Occipital lobe (tissue), 3 donors: ENCODE measurements around the gene EOGT. TPM values are rescaled to one million over a fixed set of nuclear protein-coding genes. Genes with fewer than 3 reads are reported as not detected.

Source experiments
- DNase-seq: peaks from one replicate; lab custom pipeline; 2025; lab: John Stamatoyannopoulos, UW
- small RNA-seq: library from RNA; depleted of rRNA; stranded (forward); fragments of <200 nt; gene quantifications from one replicate; pipeline ENCODE3, GENCODE V24; 2014
- total RNA-seq: library from RNA; depleted of rRNA; stranded (reverse); fragments of >200 nt; gene quantifications from one replicate; pipeline ENCODE4 v1.2.3, GENCODE V29; 2014

The EOGT gene
- total RNA-seq, 1 donor from 2014 or later = 8.6 TPM

- DNase-seq = no peak
Measured at GRCh38 chr3:68963376-68963775, 50.1 kb downstream of the EOGT start.

GRCh38 chr3:68958932-68959331, 54.6 kb downstream of the EOGT start:
- no peak for DNase-seq

- DNase-seq = no peak
Measured at GRCh38 chr3:68957895-68958294, 55.6 kb downstream of the EOGT start.

GRCh38 chr3:68953816-68954444, 59.6 kb downstream of the EOGT start:
- no peak for DNase-seq

DNA sequence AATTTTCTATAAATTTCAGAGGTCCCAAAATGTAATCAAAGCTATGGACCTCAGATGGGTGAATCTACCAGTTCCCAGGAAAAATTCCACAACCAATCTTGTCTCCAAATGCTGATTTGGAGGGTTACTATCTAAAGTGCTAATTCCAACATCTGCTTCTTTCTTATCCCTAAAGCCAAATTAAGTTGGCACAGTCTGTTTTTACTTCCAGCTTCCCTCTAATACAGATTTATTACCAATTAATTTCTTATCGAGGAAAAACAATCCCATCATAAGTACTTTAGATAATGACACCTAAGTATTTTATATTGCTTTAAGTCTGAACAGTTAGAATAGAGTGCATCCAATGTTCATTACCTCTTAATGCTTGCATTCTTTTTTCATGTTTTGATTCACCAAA, 68.3 kb downstream of the EOGT start:
- DNase-seq = no peak

- DNase-seq = no peak
Measured at GRCh38 chr3:68943753-68944500, 69.6 kb downstream of the EOGT start.

GRCh38 chr3:68941055-68941454, 72.4 kb downstream of the EOGT start:
- DNase-seq = no peak

DNA sequence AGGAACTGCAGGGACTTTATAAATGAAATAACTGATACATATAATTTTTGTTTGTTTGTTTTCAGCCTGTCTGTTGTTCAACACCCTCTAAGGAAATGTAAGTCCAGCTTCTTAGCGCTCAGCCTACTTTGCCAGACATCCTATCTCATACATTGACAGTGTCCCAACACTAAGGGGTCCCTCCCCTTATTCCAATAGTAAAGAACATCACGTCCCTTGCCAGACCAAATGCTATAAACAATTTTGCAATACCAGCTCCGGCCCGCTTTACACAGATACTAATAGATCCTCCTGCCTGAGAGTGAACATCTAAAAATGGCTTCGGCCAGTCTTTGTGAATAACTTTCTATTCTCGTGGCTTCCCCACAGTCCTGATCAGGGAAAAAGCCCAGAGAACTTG, 76.6 kb downstream of the EOGT start:
- DNase-seq = no peak

DNA sequence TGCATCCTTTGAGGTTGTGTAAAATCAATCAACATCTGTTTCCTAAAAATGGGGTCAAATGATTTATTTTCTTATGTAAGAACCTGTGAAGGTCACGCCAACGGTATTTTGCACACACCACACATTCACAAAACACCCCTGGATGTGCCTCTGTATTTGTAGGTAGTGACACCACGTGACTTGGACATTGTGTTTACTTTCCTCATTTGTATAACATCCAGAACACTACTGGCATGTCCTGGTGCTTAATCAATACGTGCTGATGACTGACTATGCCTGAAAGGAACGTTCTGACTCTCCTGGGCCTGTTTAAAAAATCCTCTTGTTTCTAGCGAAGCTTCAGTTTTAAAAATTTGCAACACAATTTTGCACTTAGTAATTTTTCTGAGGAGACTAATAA, 77.7 kb downstream of the EOGT start:
- DNase-seq = no peak

DNA sequence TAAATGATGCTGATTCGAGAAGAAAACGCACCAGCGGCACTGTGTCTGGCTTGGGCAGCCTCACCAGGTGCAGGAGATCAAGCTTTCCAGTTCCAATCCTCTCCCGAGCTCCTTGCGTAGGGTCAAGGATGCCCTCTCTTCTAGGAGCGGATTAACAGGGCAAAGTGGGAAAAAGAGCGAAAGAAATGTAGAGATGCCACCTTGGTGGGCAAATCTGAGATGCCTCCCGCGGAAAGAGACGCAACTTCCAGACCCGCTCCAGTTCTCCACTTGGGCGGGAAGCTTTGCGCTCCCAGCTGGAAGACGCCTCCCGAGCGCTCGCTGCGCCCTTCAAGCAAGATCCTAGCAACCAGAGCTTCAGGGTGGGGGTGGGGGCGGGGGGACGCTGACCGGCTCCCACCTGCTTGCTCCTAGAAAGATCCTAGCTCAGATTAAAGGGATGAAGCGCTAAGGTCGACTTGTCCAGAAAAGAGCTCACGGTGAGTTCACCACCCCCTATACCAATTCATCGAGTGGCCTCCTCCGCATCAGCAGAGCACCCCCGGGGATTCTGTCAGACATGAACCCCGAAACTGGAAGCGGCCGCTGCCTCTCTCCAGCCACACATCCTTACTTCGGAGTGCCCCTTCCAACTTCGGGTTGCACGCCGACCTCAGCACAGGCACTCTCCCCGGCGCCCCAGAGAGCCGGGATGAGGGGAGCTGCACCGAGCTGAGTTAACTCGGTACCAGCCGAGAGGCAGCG, 81.9 kb downstream of the EOGT start:
- no peak for DNase-seq

Small RNA genes lying within 50 kb of the gene (small RNA-seq; reads per million reads assigned to genes)
- gene MIR3136 = not detected

Other genes starting within 250 kb of the EOGT start
- gene TAFA4, start 81.1 kb downstream of the EOGT start, total RNA-seq = 0.31 TPM
- 41.6 TPM for gene TMF1, start 38.6 kb upstream of the EOGT start, total RNA-seq
- 103 TPM for gene UBA3, start 66.7 kb upstream of the EOGT start, total RNA-seq
- 63.5 TPM for gene ARL6IP5, start 71.3 kb upstream of the EOGT start, total RNA-seq
- 0.16 TPM for gene LMOD3, start 108.9 kb upstream of the EOGT start, total RNA-seq